Testis (tissue), 2 donors: Measurements from ENCODE around the gene TMEM109.
"Not testable (repeated sequence)": the region's sequence is repeated elsewhere in the genome, so short reads cannot be mapped to it uniquely, and the experiment has no call there.

Source experiments
- POLR2A ChIP-seq: fragments of 450-650 bp; IDR thresholded peaks from one replicate; pipeline ENCODE4 v1.6.1; 2017; ENCODE audit warnings: antibody characterized with exemption, mild to moderate bottlenecking, moderate library complexity
- TF ChIP-seq, protein P1 (sequence below), 3 experiments: fragments of 450-650 bp in 2 of 3; fragments of 200-600 bp in 1 of 3; sonication (generic) in 1 of 3; IDR thresholded peaks; one replicate each; pipeline ENCODE4 v1.5.1; 2016 to 2019; ENCODE audit warnings: antibody characterized with exemption in 3 of 3, mild to moderate bottlenecking in 2 of 3, moderate library complexity in 1 of 3

DNA sequence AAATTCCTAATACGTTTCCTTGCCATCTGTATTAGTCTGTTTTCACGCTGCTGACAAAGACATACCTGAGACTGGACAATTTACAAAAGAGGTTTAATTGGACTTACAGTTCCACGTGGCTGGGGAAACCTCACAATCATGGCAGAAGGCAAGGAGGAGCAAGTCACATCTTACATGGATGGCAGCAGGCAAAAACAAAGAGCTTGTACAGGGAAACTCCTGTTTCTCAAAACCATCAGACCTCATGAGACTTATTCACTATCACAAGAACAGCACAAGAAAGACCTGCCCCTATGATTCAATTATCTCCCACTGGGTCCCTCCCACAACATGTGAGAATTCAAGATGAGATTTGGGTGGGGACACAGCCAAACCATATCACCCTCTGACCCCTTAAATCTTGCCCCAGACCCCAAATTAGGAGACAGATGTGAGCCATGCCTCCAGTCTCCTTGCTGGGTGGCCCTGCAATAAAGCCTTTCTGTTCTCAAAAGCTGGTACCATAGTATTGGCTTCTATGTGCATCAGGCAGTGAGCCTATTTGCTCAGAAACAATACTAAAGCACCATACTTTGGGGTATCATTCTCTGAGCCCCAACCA, 4.2 kb upstream of the TMEM109 start:
- TF ChIP-seq, protein P1, sequence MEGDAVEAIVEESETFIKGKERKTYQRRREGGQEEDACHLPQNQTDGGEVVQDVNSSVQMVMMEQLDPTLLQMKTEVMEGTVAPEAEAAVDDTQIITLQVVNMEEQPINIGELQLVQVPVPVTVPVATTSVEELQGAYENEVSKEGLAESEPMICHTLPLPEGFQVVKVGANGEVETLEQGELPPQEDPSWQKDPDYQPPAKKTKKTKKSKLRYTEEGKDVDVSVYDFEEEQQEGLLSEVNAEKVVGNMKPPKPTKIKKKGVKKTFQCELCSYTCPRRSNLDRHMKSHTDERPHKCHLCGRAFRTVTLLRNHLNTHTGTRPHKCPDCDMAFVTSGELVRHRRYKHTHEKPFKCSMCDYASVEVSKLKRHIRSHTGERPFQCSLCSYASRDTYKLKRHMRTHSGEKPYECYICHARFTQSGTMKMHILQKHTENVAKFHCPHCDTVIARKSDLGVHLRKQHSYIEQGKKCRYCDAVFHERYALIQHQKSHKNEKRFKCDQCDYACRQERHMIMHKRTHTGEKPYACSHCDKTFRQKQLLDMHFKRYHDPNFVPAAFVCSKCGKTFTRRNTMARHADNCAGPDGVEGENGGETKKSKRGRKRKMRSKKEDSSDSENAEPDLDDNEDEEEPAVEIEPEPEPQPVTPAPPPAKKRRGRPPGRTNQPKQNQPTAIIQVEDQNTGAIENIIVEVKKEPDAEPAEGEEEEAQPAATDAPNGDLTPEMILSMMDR (IDR thresholded peaks at IDR 0.05), result not testable (repeated sequence)
- TF ChIP-seq POLR2A, result not testable (repeated sequence)
